GM12864 (cell line): Measurements from ENCODE around the gene FSTL3.
"Not testable (repeated sequence)": the region's sequence is repeated elsewhere in the genome, so short reads cannot be mapped to it uniquely, and the experiment has no call there.

Experiments used
- DNase-seq: peaks from one replicate; pipeline ENCODE4 v3.0.0-alpha.2; 2011; ENCODE audit warnings: low read depth
- H3K4me3 ChIP-seq: 2 replicates; pipeline ENCODE4 v1.5.1; 2011; ENCODE audit warnings: mild to moderate bottlenecking, low read depth, low read length, control low read depth
- CTCF ChIP-seq: IDR thresholded peaks from 2 replicates; pipeline ENCODE4 v1.5.1; 2011; ENCODE audit warnings: low read depth, mild to moderate bottlenecking, moderate library complexity, low read length, control low read depth, inconsistent platforms; ENCODE audit errors: missing control alignments

FSTL3 gene

GRCh38 chr19:722553-723101, 46.4 kb downstream of the FSTL3 start:
- no peak for TF ChIP-seq CTCF
- DNase-seq = no peak
- H3K4me3 ChIP-seq = no peak overlapping the region

GRCh38 chr19:723247-723646, 47.1 kb downstream of the FSTL3 start:
- no peak for DNase-seq
- H3K4me3 ChIP-seq = no peak overlapping the region
- no peak for TF ChIP-seq CTCF

- no peak for DNase-seq
- no peak for TF ChIP-seq CTCF
- no peak overlapping the region for H3K4me3 ChIP-seq
These were observed 47.5 kb downstream of the FSTL3 start for GRCh38 chr19:723714-724113.

- DNase-seq = no peak
- no peak for TF ChIP-seq CTCF
- H3K4me3 ChIP-seq = no peak overlapping the region
These were observed 49.4 kb downstream of the FSTL3 start for GRCh38 chr19:725461-726089.

- no peak for TF ChIP-seq CTCF
- no peak for DNase-seq
- no peak overlapping the region for H3K4me3 ChIP-seq
These were observed 51.1 kb downstream of the FSTL3 start for GRCh38 chr19:726993-727956.

- no peak overlapping the region for H3K4me3 ChIP-seq
- DNase-seq = no peak
- TF ChIP-seq CTCF = no peak
These were observed 51.8 kb downstream of the FSTL3 start for GRCh38 chr19:728011-728410.

- not testable (repeated sequence) for DNase-seq, H3K4me3 ChIP-seq
These were observed 53.4 kb downstream of the FSTL3 start for GRCh38 chr19:729564-729963.
